CD4-positive, alpha-beta T cell (primary cell): ENCODE results near the gene VSX2. TPM values are rescaled to one million over a fixed set of nuclear protein-coding genes. Genes with fewer than 3 reads are reported as not detected.
A peak's percentile ranks its signal among the peaks of the same experiment; 100 is the strongest.

Experiments
- ATAC-seq: fragments of 200-7000 bp; cut with Tn5 transposase; one replicate; pipeline ENCODE4 v1.10.0; 2022; ENCODE audit warnings: mild to moderate bottlenecking; ENCODE audit not compliant: poor library complexity
- CTCF ChIA-PET: fragments of 350-600 bp; sonication (Branson Sonifier 250); formaldehyde crosslinking; loops from one replicate; lab custom pipeline; 2021; ENCODE audit warnings: antibody characterized with exemption, inconsistent platforms; lab: Charles Lee
- POLR2A ChIA-PET: fragments of 350-600 bp; sonication (Branson Sonifier 250); formaldehyde crosslinking; loops from one replicate; lab custom pipeline; 2021; ENCODE audit warnings: antibody characterized with exemption, inconsistent platforms; lab: Charles Lee
- DNase-seq, 14 experiments: peaks; one replicate each; pipeline ENCODE4 v3.0.0-alpha.2; 2013 to 2020; ENCODE audit warnings: mixed read lengths in 2 of 14
- H3K27ac ChIP-seq, 2 donors: one replicate each; pipeline versions ENCODE4 v1.5.1 to v1.7.0; 2013; ENCODE audit warnings: low read length in 2 of 2, low read depth in 1 of 2, mild to moderate bottlenecking in 1 of 2
- H3K27me3 ChIP-seq, 2 experiments: 1 replicate in 1 of 2; 2 replicates in 1 of 2; pipeline versions ENCODE4 v1.6.1 to v1.7.0; 2013; ENCODE audit warnings: low read length in 2 of 2, control low read depth in 1 of 2, mild to moderate bottlenecking in 1 of 2, moderate library complexity in 1 of 2; ENCODE audit not compliant: insufficient read depth in 2 of 2, control insufficient read depth in 1 of 2
- H3K36me3 ChIP-seq: one replicate; pipeline ENCODE4 v1.6.1; 2013; ENCODE audit warnings: low read length, control low read depth; ENCODE audit not compliant: insufficient read depth
- H3K4me1 ChIP-seq: one replicate; pipeline ENCODE4 v1.6.1; 2013; ENCODE audit warnings: low read length, control low read depth; ENCODE audit not compliant: insufficient read depth
- H3K4me3 ChIP-seq: one replicate; pipeline ENCODE4 v1.5.1; 2013; ENCODE audit warnings: mild to moderate bottlenecking, low read length, moderate library complexity
- H3K9me3 ChIP-seq, 2 experiments: 1 replicate in 1 of 2; 2 replicates in 1 of 2; pipeline versions ENCODE4 v1.6.1 to v1.7.0; 2013; ENCODE audit warnings: low read length in 2 of 2, mild to moderate bottlenecking in 2 of 2, control low read depth in 1 of 2, moderate library complexity in 1 of 2; ENCODE audit not compliant: control insufficient read depth in 1 of 2, insufficient read depth in 1 of 2
- H3K27ac Mint-ChIP-seq: one replicate; pipeline ENCODE4 v1.8.0; 2020; ENCODE audit warnings: mixed read lengths
- H3K27me3 Mint-ChIP-seq: one replicate; pipeline ENCODE4 v1.8.0; 2021; ENCODE audit warnings: mixed read lengths
- H3K36me3 Mint-ChIP-seq: one replicate; pipeline ENCODE4 v1.8.0; 2021; ENCODE audit warnings: low read depth, mixed read lengths
- H3K4me1 Mint-ChIP-seq: one replicate; pipeline ENCODE4 v1.8.0; 2021; ENCODE audit warnings: low read depth, mixed read lengths
- H3K4me3 Mint-ChIP-seq: one replicate; pipeline ENCODE4 v1.8.0; 2020; ENCODE audit warnings: mild to moderate bottlenecking, mixed read lengths
- H3K9me3 Mint-ChIP-seq: one replicate; pipeline ENCODE4 v1.8.0; 2020; ENCODE audit warnings: mixed read lengths
- CTCF ChIP-seq: fragments of 200-600 bp; IDR thresholded peaks from one replicate; pipeline ENCODE4 v1.8.0; 2022; ENCODE audit warnings: antibody characterized with exemption, mild to moderate bottlenecking
- intact Hi-C, 2 experiments: fragments of 100-400 bp; cut with DNase I in 1 of 2; cut with micrococcal nuclease in 1 of 2; formaldehyde crosslinking; loops; one replicate each; pipeline versions ENCODE4 v1.15.1 to v1.9.0; 2023 to 2025; cut with DNase I, micrococcal nuclease
- total RNA-seq, 174 experiments: library from RNA in 2 of 174; stranded (reverse) in 2 of 174; gene quantifications; one replicate each; pipeline ENCODE4 v1.2.3 and lab custom pipeline; 2021 to 2026

The VSX2 gene
- total RNA-seq, 2 experiments from 2014 or later = not detected

GRCh38 chr14:74309125-74310022 is 70.1 kb downstream of the VSX2 start:
- Mint-ChIP-seq H3K27me3 (no peaks in the 10 kb centered on the region), H3K9me3 (no peaks in the 10 kb centered on the region), H3K36me3 (no peaks in the 10 kb centered on the region), H3K27ac (no peak overlapping the region), H3K4me3 (peak overlapping the region; percentile 55), H3K4me1 (no peaks in the 10 kb centered on the region)
- Histone ChIP-seq H3K4me1 (no peaks in the 10 kb centered on the region), H3K27me3 (no peaks in the 10 kb centered on the region), H3K9me3 (no peaks in the 10 kb centered on the region), H3K36me3 (no peaks in the 10 kb centered on the region), H3K4me3 (no peak overlapping the region), H3K27ac (no peak overlapping the region)
- intact Hi-C loops = no loop called here
- DNase-seq = no peak
- ATAC-seq = no peak
- ChIA-PET CTCF (no interaction called here), POLR2A (no interaction called here)
- no peak for TF ChIP-seq CTCF

- H3K27ac Mint-ChIP-seq = no peak overlapping the region
- no peaks in the 10 kb centered on the region for H3K36me3 Mint-ChIP-seq
- no peak overlapping the region for H3K4me3 ChIP-seq
Measured at GRCh38 chr14:74312161-74312560, 72.9 kb downstream of the VSX2 start.

More at GRCh38 chr14:74312161-74312560, 72.9 kb downstream of the VSX2 start:
- H3K9me3 ChIP-seq = no peaks in the 10 kb centered on the region
- ChIA-PET POLR2A (no interaction called here), CTCF (no interaction called here)
- TF ChIP-seq CTCF = no peak
- no peaks in the 10 kb centered on the region for H3K36me3 ChIP-seq
- no peak overlapping the region for H3K27ac ChIP-seq
- H3K4me1 ChIP-seq = no peaks in the 10 kb centered on the region
- ATAC-seq (no peak), DNase-seq (no peak)
- Mint-ChIP-seq H3K27me3 (no peaks in the 10 kb centered on the region), H3K4me1 (no peaks in the 10 kb centered on the region), H3K4me3 (no peak overlapping the region), H3K9me3 (no peaks in the 10 kb centered on the region)
- H3K27me3 ChIP-seq = no peaks in the 10 kb centered on the region
- intact Hi-C loops = no loop called here

Other genes starting within 250 kb of the VSX2 start
- gene ENTPD5, start 220.2 kb upstream of the VSX2 start, total RNA-seq = 1 to 10 TPM; 5.5 to 7.1 TPM
- 1 to 10 TPM; 1.8 to 2.4 TPM for gene BBOF1, start 220.1 kb upstream of the VSX2 start, total RNA-seq
- gene ALDH6A1, start 155.0 kb upstream of the VSX2 start, total RNA-seq = 1 to 10 TPM; 5.3 to 6.2 TPM
- gene LIN52, start 154.5 kb upstream of the VSX2 start, total RNA-seq = 1 to 10 TPM; 5.4 to 6.8 TPM
- 10 to 100 TPM; 59.6 to 63.0 TPM for gene ABCD4, start 63.5 kb downstream of the VSX2 start, total RNA-seq
- gene VRTN, start 109.0 kb downstream of the VSX2 start, total RNA-seq = not detected
- gene SYNDIG1L, start 186.8 kb downstream of the VSX2 start, total RNA-seq = not detected